Stimulated activated CD8-positive, alpha-beta memory T cell treated with anti-CD3 and anti-CD28 coated beads, Interleukin-4, amount 100 ng/mL, for 48 hours (primary cell): ENCODE results near the gene LYPD6B.

Experiments used
- DNase-seq: peaks from one replicate; pipeline ENCODE4 v3.0.0-alpha.2; 2020

Gene LYPD6B

DNA sequence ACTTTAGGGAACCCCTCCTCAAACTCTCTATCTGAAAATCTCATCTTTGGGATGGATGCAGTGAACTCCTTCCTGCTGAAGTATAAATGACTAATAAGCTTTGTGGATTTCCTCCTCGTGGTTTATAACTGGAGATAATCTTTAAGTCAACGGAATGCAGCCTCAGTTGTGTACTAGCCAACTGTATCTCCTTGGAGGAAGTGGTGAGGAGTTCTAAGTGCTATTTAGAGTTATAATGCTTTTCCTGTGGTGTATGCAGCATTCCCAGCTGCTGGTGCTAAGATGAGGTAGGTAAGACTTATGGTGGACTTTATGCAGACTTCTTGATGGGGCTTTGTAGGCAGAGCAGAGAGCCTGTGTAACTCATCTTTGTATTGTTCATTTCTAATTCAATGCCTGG is 90.9 kb downstream of the LYPD6B start:
- DNase-seq = no peak

DNA sequence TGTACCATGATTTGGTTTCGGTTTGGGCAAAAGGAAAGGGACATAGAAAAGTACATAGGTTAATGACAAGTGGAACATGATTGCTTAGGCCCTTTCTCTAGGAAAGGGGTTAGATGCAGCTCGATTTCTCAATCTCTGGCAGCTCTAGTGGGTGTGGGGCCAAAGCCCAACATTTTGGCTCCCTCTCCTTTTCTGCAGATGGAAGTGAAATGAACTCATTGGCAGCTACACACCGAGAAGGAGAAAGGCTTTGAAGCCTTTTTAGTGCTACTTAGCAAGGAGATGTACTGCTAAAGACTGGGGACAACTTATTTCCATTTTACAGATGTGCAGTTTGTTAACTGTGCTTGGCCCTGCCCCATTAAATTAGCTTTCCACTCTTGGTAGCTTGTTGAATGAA is 93.8 kb downstream of the LYPD6B start:
- no peak for DNase-seq

DNA sequence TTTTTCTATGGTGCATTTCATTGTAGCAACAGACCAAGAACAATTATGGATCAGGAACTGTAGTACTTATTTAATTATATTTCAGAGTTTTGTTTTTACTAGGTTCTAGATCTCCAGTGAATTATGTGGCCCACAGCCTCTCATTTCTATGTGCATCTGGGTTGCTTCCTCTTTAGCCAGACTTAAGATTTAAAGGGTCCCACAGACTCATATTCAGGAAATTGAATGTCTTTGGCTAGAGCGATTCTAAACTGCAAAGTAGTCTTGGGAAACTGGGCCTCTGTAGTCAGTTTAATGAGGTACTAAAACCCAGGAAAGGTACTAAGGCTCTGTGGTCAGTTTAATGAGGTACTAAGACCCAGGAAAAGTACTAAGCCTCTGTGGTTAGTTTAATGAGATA is 94.4 kb downstream of the LYPD6B start:
- DNase-seq = no peak

DNA sequence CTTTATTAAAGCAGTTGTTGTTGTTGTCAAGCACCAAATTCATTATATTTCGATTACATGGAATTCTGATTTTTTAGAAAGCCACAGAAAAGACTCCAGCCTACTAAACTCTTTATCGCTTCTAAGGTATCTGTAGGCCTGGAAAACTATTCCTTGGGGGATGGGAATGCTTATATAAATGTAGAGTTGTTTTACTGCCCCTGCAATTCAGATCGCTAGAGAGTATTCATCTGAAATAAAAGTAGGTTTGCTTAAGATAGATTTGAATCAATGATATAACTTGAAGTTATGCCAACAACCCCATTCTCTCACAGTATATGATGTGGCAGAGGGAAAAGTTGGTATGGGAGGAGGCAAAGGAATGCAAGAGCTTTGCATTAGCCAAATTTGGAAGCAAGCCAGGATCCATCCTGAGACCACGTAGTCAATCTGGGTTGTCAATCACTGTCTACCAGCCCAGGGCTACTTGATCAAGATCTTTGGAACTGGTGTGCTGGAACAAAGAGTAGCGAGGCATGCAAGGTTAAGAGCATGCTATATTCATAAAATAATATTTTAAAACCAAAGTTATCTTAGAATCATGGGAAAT is 95.9 kb downstream of the LYPD6B start:
- DNase-seq = no peak

DNA sequence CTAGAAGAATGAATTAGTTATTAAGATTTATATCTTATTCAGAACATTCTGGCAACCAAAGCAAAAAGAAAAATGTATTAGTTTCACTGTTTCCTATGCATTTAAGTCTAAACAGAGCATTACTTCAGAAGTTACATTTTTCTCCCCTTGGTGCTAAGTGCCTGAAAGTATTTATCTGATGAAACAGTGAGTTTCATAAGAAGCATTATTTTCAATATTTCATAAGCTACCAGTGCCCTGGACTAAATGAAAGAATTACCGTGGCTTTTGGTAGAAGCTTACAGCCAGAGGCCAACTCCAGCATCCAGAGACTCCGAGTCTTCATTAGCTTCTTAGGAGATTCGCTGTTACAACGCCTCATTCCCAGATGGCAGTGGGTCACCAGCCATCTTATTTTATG is 97.6 kb downstream of the LYPD6B start:
- no peak for DNase-seq

DNA sequence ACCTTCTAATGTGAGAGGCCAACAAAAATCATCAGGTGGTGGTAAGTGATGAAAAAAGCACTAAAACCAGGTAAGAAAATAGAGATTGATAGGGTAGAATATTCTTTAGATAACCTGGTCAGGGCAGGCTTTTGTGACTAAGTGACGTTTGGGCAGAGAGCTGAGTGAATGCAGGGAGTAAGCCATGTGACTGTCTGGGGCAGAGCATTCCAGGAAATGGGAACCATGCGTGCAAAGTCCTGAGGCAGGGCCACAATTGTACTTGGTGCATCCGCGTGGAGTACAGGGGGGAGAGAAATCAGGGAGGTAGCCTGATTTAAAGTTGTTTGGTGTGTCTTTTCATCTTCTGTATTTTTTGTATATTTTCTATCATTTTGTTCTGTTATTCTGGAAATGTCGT is 102.5 kb downstream of the LYPD6B start:
- DNase-seq = no peak

GRCh38 chr2:149143734-149144133 is 105.2 kb downstream of the LYPD6B start:
- no peak for DNase-seq

DNA sequence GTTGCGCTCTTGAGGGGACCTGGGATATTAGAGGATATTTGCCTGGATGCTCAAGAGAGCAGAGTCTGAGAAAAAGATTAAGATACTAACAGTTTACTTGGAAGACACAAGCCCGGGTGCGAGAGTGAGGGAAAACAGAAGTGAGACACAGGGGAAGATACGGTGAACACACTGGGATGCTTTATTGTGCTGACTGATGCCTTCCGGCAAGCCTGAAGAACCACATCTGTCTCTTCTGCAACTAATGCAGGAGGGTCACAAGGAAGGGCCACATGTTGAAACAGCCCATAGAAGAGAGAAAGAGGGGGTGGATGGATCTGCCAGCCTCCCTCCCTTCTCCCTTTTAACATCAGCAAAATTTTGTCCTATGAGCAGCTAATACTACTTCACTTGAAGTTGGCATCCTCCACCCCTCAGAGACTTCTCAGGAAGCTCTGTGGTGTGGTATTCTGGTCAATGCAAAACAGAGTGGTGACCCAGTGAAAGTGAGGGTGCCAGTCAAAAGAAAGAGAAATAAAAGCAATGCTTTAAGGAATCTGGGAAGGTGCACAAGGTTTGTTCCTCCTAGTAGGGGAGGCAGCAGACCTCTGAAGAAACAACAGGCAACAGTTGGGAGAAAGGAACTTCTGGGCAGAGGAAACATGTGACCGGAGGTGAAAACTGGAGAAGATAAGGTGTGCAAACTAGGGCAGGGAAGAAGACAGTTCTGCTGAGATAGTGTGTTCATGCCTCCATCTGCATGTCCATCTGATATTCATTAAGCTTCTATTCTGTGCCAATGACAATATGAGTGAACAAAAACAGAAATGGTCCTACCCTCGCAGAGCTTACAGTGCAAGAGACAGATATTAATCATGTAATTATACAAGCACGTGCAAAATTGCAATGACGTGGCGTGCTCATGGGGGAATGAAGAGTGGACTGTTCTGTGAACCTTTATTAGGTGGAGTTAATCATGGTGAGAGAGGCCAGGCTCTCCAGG is 107.1 kb downstream of the LYPD6B start:
- no peak for DNase-seq

DNA sequence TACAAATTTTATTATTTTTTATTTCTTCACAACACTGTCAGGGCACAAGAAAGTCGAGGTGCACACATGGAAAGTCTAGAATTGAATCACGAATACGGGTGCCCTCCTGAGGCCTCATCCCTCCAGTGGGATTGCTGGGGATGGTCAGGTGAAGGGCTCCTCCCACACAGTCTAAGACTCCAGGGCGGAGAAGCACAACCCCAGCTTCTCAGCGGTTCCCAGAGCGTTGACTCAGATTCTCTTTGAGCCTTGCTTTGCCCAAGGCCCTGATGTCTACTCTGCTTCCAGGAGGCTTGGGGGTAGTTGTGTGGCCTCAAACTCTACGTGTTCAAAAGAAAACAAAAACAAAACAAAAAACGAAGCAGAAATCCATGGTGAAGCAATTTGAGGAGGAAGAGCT is 108.4 kb downstream of the LYPD6B start:
- no peak for DNase-seq

DNA sequence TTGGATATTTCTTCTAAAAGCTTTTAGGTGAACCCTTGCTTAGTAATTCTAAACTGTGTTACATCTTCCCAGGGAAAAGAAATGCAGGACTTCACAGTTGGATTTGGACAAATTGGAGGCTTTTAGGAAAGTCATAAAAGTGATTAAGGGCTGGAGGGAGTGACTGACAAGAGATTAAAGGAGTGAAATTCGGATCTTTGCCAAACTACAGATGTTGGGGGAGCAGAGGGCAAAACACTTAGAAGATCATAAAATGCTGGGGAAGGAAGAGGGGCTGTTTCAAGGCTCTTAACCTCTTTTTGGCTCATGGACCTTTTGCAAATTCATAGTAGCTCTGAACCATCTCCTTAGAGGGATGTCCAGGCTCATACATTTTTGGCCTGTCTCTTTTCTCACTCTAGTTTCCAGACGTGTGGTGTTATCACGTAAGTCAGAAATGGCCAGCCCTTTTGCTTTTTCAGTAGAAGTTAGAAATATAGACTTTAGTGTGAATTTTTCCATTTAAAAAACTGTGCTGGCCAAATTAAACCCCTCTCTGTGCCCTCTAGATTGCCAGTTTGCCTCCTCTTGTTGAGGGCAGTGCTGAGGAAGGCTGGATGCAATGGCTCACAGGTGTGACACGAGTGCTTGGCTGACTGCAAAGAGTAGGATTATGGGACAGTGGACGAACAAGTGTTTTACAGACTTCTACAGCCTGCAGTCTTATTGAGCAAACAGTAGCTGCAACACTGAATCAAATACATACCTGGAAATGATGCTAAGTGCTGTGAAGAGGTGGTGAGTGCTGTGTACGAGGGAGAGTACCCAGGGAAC is 109.9 kb downstream of the LYPD6B start:
- DNase-seq = no peak

GRCh38 chr2:149149007-149149297 is 110.5 kb downstream of the LYPD6B start:
- no peak for DNase-seq

GRCh38 chr2:149152469-149152953 is 114.0 kb downstream of the LYPD6B start:
- DNase-seq = no peak

- DNase-seq = no peak
Measured at GRCh38 chr2:149155196-149155969, 116.9 kb downstream of the LYPD6B start.

DNA sequence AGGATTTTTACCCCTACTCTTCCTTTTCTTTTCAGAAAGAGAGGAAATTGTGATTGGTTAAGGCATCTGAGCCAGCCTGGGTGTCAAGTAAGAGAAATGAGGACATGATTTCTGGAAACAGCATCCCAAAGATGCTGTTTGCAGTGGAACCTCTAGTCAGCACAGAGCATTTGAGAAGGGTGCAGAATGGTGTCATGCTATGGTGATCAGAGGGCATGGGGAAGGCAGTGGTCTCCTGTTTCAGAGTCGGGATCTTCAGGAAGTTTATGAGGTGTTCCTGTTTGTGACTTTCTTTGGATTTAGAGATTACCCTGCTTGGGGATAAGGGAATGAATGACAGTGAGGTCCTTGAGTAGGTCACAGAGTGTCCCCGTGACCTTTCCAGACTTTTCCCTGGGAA is 117.5 kb downstream of the LYPD6B start:
- no peak for DNase-seq

GRCh38 chr2:149156971-149157740 is 118.7 kb downstream of the LYPD6B start:
- no peak for DNase-seq

- no peak for DNase-seq
Measured at GRCh38 chr2:149158957-149159356, 120.5 kb downstream of the LYPD6B start.

GRCh38 chr2:149160195-149160594 is 121.7 kb downstream of the LYPD6B start:
- no peak for DNase-seq

- peak; percentile 36 for DNase-seq
Measured at GRCh38 chr2:149160701-149161217, 122.3 kb downstream of the LYPD6B start.

DNA sequence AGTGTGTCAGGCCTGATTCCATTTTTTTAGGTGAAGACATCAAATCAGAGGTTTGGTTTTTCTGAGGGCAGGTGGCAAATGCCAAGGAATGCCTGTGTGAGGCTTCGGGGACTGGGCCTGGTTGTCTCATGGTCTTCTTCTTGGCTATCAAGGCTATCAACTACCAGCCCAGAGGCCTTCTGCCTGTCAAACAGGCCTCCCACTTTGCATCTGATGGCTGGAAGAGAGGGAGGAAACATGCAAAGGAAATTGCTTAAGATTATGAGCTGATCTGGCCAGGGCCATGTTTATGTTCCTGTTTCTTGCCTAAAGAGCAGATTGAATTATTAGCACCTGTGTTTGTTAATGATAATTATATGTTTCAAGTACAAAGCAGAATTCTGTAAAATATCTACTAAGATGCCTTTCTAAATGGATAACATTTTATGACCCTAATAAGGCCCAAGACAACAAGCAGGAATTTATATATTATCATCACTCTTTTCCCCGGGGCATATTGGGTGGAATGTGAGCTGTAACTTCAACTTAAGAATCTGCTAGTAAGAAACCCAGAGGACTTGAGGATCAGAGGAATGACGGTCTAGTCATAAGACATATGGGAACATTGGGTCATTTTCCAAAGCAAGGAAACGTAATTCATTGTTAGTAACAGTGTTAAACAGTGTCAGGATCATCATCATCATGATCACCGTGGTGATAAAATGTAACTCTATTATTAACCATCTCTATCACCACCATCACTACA is 123.2 kb downstream of the LYPD6B start:
- DNase-seq = no peak

DNA sequence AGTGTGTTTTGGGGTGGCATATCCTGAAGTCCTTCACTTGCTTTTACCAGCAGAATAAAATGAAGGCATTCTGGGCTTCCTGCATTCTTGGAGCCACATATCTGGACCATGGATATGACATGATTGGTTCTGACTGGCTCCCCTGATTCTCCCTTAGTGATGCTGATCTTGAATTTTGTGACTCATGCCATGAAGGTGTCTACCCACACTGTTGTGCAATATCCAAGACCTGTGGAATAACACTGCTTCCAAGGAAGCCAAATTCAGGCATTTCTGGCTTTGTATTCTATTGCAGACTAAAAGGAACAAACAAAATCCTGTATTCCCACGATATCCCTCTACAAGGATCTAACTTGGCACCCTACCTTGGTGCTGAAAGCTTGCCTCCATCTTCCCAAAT is 125.8 kb downstream of the LYPD6B start:
- no peak for DNase-seq

DNA sequence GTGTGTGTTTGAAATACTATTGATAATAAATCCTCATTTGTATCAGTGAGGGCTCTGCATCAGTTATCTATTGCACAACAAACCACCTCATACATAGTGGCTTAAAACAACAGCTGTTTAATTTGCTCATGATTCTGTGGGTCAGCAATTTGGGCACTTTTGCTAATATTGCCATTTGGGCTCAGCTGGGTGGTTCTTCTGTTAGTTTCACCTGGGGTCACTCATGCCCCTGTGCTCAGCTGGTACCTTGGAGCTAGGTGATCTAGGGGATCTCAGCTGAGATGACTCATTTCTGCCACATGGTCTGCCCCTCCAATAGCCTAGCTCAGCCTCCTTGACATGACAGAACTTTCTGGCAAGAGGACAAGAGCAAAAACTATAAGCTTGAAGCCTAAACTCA is 126.3 kb downstream of the LYPD6B start:
- DNase-seq = no peak
